Stimulated activated CD8-positive, alpha-beta memory T cell treated with anti-CD3 and anti-CD28 coated beads, Interleukin-2, amount 100 ng/mL, for 1 hour (primary cell): ENCODE results near the gene PTX4.
"Not testable (repeated sequence)": the region's sequence is repeated elsewhere in the genome, so short reads cannot be mapped to it uniquely, and the experiment has no call there.

Experiments used
- DNase-seq, 2 donors: peaks; one replicate each; pipeline ENCODE4 v3.0.0-alpha.2; 2020; ENCODE audit warnings: low read depth in 2 of 2

PTX4 gene

GRCh38 chr16:1481906-1482835, 6.6 kb downstream of the PTX4 start:
- DNase-seq, result no peak

GRCh38 chr16:1478937-1479336, 9.8 kb downstream of the PTX4 start:
- DNase-seq, result not testable (repeated sequence)

GRCh38 chr16:1477033-1477432, 11.7 kb downstream of the PTX4 start:
- no peak for DNase-seq

GRCh38 chr16:1475552-1476114, 13.1 kb downstream of the PTX4 start:
- no peak for DNase-seq

- peak; percentile 70 to 71 for DNase-seq
Measured at GRCh38 chr16:1474796-1475551, 13.8 kb downstream of the PTX4 start, which contains the start of gene CLCN7. Gene CLCN7, minus strand, starts transcription at chr16:1475028. Its CDS starts 54 bp downstream, at chr16:1474974.

GRCh38 chr16:1474082-1474795, 14.5 kb downstream of the PTX4 start:
- no peak for DNase-seq

- no peak for DNase-seq
Measured at GRCh38 chr16:1472974-1473373, 15.8 kb downstream of the PTX4 start.

- no peak for DNase-seq
Measured at GRCh38 chr16:1471569-1472194, 17.1 kb downstream of the PTX4 start.

GRCh38 chr16:1470481-1471251, 18.1 kb downstream of the PTX4 start:
- DNase-seq, result no peak

GRCh38 chr16:1469693-1470201, 19.0 kb downstream of the PTX4 start:
- no peak for DNase-seq

GRCh38 chr16:1469141-1469540, 19.6 kb downstream of the PTX4 start:
- not testable (repeated sequence) for DNase-seq

- DNase-seq, result no peak
Measured at GRCh38 chr16:1468426-1468810, 20.3 kb downstream of the PTX4 start.

GRCh38 chr16:1466968-1467521, 21.7 kb downstream of the PTX4 start:
- DNase-seq, result no peak

- no peak for DNase-seq
Measured at GRCh38 chr16:1466054-1466453, 22.7 kb downstream of the PTX4 start.

GRCh38 chr16:1465567-1465915, 23.2 kb downstream of the PTX4 start:
- DNase-seq, result no peak

- DNase-seq, result no peak
Measured at GRCh38 chr16:1464894-1465566, 23.7 kb downstream of the PTX4 start.

- DNase-seq, result no peak
Measured at GRCh38 chr16:1464196-1464893, 24.4 kb downstream of the PTX4 start.

GRCh38 chr16:1461146-1461545, 27.6 kb downstream of the PTX4 start:
- DNase-seq, result no peak

GRCh38 chr16:1460602-1461138, 28.1 kb downstream of the PTX4 start:
- DNase-seq, result no peak
